DOHH2 (cell line): Measurements from ENCODE around the gene CKAP2.

Experiments
- H3F3A ChIP-seq: fragments of 200-600 bp; sonication (generic), shearing (Covaris generic); 2 replicates; pipeline ENCODE4 v1.6.0; 2016; ENCODE audit warnings: antibody characterized with exemption, mild to moderate bottlenecking; ENCODE audit not compliant: control insufficient read depth, insufficient read depth
- H3K27ac ChIP-seq: fragments of 200-600 bp; sonication (generic); 2 replicates; pipeline ENCODE4 v1.5.1; 2014; ENCODE audit warnings: low read depth, mild to moderate bottlenecking, low read length, moderate library complexity
- H3K27me3 ChIP-seq: fragments of 200-600 bp; sonication (generic); 2 replicates; pipeline ENCODE4 v1.6.1; 2014; ENCODE audit warnings: mild to moderate bottlenecking, low read length, mixed read lengths; ENCODE audit not compliant: control insufficient read depth
- H3K36me3 ChIP-seq: fragments of 200-600 bp; sonication (generic); 2 replicates; pipeline ENCODE4 v1.6.1; 2014; ENCODE audit warnings: mild to moderate bottlenecking, low read length, moderate library complexity, mixed read lengths; ENCODE audit not compliant: control insufficient read depth
- H3K4me1 ChIP-seq: fragments of 200-600 bp; sonication (generic); 2 replicates; pipeline ENCODE4 v1.6.1; 2014; ENCODE audit warnings: mild to moderate bottlenecking, low read length, mixed read lengths; ENCODE audit not compliant: control insufficient read depth
- H3K4me2 ChIP-seq: fragments of 200-600 bp; sonication (generic); 2 replicates; pipeline ENCODE4 v1.6.0; 2014; ENCODE audit warnings: mild to moderate bottlenecking, low read length, moderate library complexity
- H3K4me3 ChIP-seq: fragments of 200-600 bp; sonication (generic); 2 replicates; pipeline ENCODE4 v1.5.1; 2014; ENCODE audit warnings: mild to moderate bottlenecking, low read length, mixed read lengths
- H3K79me2 ChIP-seq: fragments of 200-600 bp; sonication (generic); 2 replicates; pipeline ENCODE4 v1.6.1; 2014; ENCODE audit warnings: mild to moderate bottlenecking, low read length, mixed read lengths; ENCODE audit not compliant: control insufficient read depth
- H3K9me2 ChIP-seq: fragments of 200-600 bp; sonication (generic); replicated peaks from 2 replicates; pipeline ENCODE4 v1.6.1; 2014; ENCODE audit warnings: mild to moderate bottlenecking, low read length, mixed read lengths; ENCODE audit not compliant: control insufficient read depth
- H3K9me3 ChIP-seq: fragments of 200-600 bp; sonication (generic); 2 replicates; pipeline ENCODE4 v1.6.1; 2014; ENCODE audit warnings: antibody characterized with exemption, low read length, mixed read lengths; ENCODE audit not compliant: control insufficient read depth, insufficient read depth
- H4K20me1 ChIP-seq: fragments of 200-600 bp; sonication (generic); 2 replicates; pipeline ENCODE4 v1.6.0; 2014; ENCODE audit warnings: low read depth, mild to moderate bottlenecking, antibody characterized with exemption, low read length, moderate library complexity; ENCODE audit not compliant: control insufficient read depth, insufficient read depth
- EZH2phosphoT487 ChIP-seq: fragments of 200-600 bp; sonication (generic); IDR thresholded peaks from 2 replicates; pipeline ENCODE4 v1.6.1; 2017; ENCODE audit warnings: borderline replicate concordance, mild to moderate bottlenecking, antibody characterized with exemption, low read length, moderate library complexity, mixed read lengths
- TF ChIP-seq, protein P1 (sequence below): fragments of 200-600 bp; sonication (generic); IDR thresholded peaks from one replicate; pipeline ENCODE4 v1.5.1; 2014; ENCODE audit warnings: antibody characterized with exemption, mild to moderate bottlenecking, low read depth, low read length; ENCODE audit not compliant: poor library complexity, severe bottlenecking

The CKAP2 gene

GRCh38 chr13:52450793-52451116 lies 4.5 kb upstream of the CKAP2 start:
- Histone ChIP-seq H3K4me3 (peak overlapping the region; percentile 98), H3K27me3 (no peaks in the 10 kb centered on the region), H3K9me3 (no peaks in the 10 kb centered on the region), H3K4me1 (peaks cover 39% of the 10 kb centered on the region), H3K4me2 (peak overlapping the region; percentile 59), H3K9me2 (no peaks in the 10 kb centered on the region), H4K20me1 (peaks cover 11% of the 10 kb centered on the region; the same call in 1 of the 2 replicates), H3F3A (peaks cover 9% of the 10 kb centered on the region), H3K36me3 (peaks cover 24% of the 10 kb centered on the region), H3K27ac (no peak overlapping the region), H3K79me2 (peaks cover 55% of the 10 kb centered on the region)
- TF ChIP-seq, protein P1, sequence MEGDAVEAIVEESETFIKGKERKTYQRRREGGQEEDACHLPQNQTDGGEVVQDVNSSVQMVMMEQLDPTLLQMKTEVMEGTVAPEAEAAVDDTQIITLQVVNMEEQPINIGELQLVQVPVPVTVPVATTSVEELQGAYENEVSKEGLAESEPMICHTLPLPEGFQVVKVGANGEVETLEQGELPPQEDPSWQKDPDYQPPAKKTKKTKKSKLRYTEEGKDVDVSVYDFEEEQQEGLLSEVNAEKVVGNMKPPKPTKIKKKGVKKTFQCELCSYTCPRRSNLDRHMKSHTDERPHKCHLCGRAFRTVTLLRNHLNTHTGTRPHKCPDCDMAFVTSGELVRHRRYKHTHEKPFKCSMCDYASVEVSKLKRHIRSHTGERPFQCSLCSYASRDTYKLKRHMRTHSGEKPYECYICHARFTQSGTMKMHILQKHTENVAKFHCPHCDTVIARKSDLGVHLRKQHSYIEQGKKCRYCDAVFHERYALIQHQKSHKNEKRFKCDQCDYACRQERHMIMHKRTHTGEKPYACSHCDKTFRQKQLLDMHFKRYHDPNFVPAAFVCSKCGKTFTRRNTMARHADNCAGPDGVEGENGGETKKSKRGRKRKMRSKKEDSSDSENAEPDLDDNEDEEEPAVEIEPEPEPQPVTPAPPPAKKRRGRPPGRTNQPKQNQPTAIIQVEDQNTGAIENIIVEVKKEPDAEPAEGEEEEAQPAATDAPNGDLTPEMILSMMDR: peak; percentile 8
- TF ChIP-seq EZH2phosphoT487: no peak

- TF ChIP-seq, protein P1: no peak
- H3K79me2 ChIP-seq: peaks cover 57% of the 10 kb centered on the region
- H4K20me1 ChIP-seq: peaks cover 14% of the 10 kb centered on the region; the same call in 1 of the 2 replicates
- H3K9me2 ChIP-seq: no peaks in the 10 kb centered on the region
- H3K4me2 ChIP-seq: peak overlapping the region; percentile 59
- peaks cover 9% of the 10 kb centered on the region for H3F3A ChIP-seq
- peaks cover 40% of the 10 kb centered on the region for H3K4me1 ChIP-seq
- no peaks in the 10 kb centered on the region for H3K9me3 ChIP-seq
- no peak overlapping the region for H3K27ac ChIP-seq
- no peaks in the 10 kb centered on the region for H3K27me3 ChIP-seq
- H3K4me3 ChIP-seq: peak overlapping the region; percentile 98
- peaks cover 26% of the 10 kb centered on the region for H3K36me3 ChIP-seq
Measured at GRCh38 chr13:52451135-52451804, 4.0 kb upstream of the CKAP2 start.

DNA sequence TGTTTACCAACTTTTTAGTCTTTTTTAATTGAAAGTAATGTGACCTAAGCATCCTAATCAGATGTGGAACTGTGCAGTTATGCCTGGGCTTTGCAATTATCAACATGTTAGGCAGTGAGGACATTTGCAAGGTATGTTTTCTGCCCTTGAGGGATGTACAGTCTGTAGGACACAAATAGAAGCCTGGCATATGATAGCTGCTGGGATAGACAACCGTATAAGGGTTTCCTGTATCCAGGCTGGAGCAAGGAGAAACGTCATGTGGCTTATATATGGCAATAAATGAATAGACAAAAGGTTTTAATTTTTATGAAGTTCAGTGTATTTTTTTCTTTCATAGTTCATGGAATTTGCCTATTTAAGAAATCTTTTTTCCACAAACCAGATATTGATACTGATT lies 2.8 kb upstream of the CKAP2 start:
- Histone ChIP-seq H3K27ac (no peak overlapping the region), H4K20me1 (peaks cover 20% of the 10 kb centered on the region; the same call in 1 of the 2 replicates), H3K36me3 (peaks cover 35% of the 10 kb centered on the region), H3K4me2 (no peak overlapping the region), H3K4me3 (no peak overlapping the region), H3F3A (peaks cover 9% of the 10 kb centered on the region), H3K4me1 (peaks cover 48% of the 10 kb centered on the region), H3K9me3 (no peaks in the 10 kb centered on the region), H3K27me3 (no peaks in the 10 kb centered on the region), H3K79me2 (peaks cover 59% of the 10 kb centered on the region), H3K9me2 (no peaks in the 10 kb centered on the region)
- TF ChIP-seq, protein P1: no peak
- TF ChIP-seq EZH2phosphoT487: no peak
